ENCODE measurements around the gene AURKB. TPM values are rescaled to one million over a fixed set of nuclear protein-coding genes. Genes with fewer than 3 reads are reported as not detected.

The AURKB gene
- polyA plus RNA-seq, 1 donor (not counting 4 experiments of a cell fraction or from before 2014, with no cell fraction given), result 12.6 TPM

- Histone ChIP-seq H3K36me3 (ENCODE audit: control insufficient read depth in 2 of 2, extremely low read depth in 1 of 2, insufficient read depth in 2 of 2, low read length in 2 of 2) (no peaks in the 10 kb centered on the region), H3K27me3 (ENCODE audit: control insufficient read depth, extremely low read depth, insufficient read depth, low read length) (no peaks in the 10 kb centered on the region), H3K79me2 (ENCODE audit: control insufficient read depth, insufficient read depth, low read length) (peaks cover 14% of the 10 kb centered on the region), H2AFZ (ENCODE audit: control insufficient read depth, low read length) (peak overlapping the region; percentile 97), H3K27ac (ENCODE audit: control insufficient read depth, insufficient read depth, low read length) (peak overlapping the region; percentile 66), H3K9me1 (ENCODE audit: control insufficient read depth, extremely low read depth, insufficient read depth, low read length) (no peaks in the 10 kb centered on the region), H3K4me2 (ENCODE audit: control insufficient read depth, extremely low read depth, insufficient read depth, low read depth, low read length) (peak overlapping the region; percentile 93), H4K20me1 (ENCODE audit: control insufficient read depth, extremely low read depth, insufficient read depth, low read length) (no peaks in the 10 kb centered on the region), H3K4me3 (ENCODE audit: control insufficient read depth in 2 of 3, extremely low read depth in 1 of 3, insufficient read depth in 2 of 3, low read depth in 1 of 3, low read length in 3 of 3) (peak overlapping the region; percentile 68 to 93 (median 93)), H3K9ac (ENCODE audit: control insufficient read depth, extremely low read depth, insufficient read depth, low read length) (peak overlapping the region; percentile 83), H3K4me1 (ENCODE audit: control insufficient read depth, extremely low read depth, insufficient read depth, low read length) (peaks cover 27% of the 10 kb centered on the region), H3K9me3 (ENCODE audit: control insufficient read depth, low read depth, low read length) (no peaks in the 10 kb centered on the region)
- DNase-seq (ENCODE audit: low read depth, low spot score), result peak; percentile 97
- TF ChIP-seq CTCF (optimal IDR thresholded peaks at IDR 0.05 in 1 of 3, IDR thresholded peaks at IDR 0.05 in 1 of 3, conservative IDR thresholded peaks at IDR 0.05 in 1 of 3; ENCODE audit: extremely low read depth in 1 of 3, insufficient read depth in 2 of 3, low read length in 3 of 3) (peak in 2 of 3 experiments; percentile 46 to 55), EZH2 (IDR thresholded peaks at IDR 0.05; ENCODE audit: low read length) (no peak)
- peak; percentile 73 for FAIRE-seq
- dilution Hi-C loops (cut with MboI; ENCODE audit: extremely low pct_ligation_motif_present, low sequenced_read_pairs), result no loop called here
Measured at GRCh38 chr17:8186787-8187516, 23.4 kb downstream of the AURKB start.

GRCh38 chr17:8186446-8186786 is 24.0 kb downstream of the AURKB start:
- TF ChIP-seq CTCF (optimal IDR thresholded peaks at IDR 0.05 in 1 of 3, IDR thresholded peaks at IDR 0.05 in 1 of 3, conservative IDR thresholded peaks at IDR 0.05 in 1 of 3; ENCODE audit: extremely low read depth in 1 of 3, insufficient read depth in 2 of 3, low read length in 3 of 3) (peak in 1 of 3 experiments; percentile 37), EZH2 (IDR thresholded peaks at IDR 0.05; ENCODE audit: low read length) (no peak)
- Histone ChIP-seq H3K79me2 (ENCODE audit: control insufficient read depth, insufficient read depth, low read length) (peaks cover 14% of the 10 kb centered on the region), H3K4me3 (ENCODE audit: control insufficient read depth in 2 of 3, extremely low read depth in 1 of 3, insufficient read depth in 2 of 3, low read depth in 1 of 3, low read length in 3 of 3) (peak overlapping the region; percentile 68 to 93 (median 93)), H3K27me3 (ENCODE audit: control insufficient read depth, extremely low read depth, insufficient read depth, low read length) (no peaks in the 10 kb centered on the region), H3K4me2 (ENCODE audit: control insufficient read depth, extremely low read depth, insufficient read depth, low read depth, low read length) (peak overlapping the region; percentile 75), H3K27ac (ENCODE audit: control insufficient read depth, insufficient read depth, low read length) (peak overlapping the region; percentile 64), H3K9me3 (ENCODE audit: control insufficient read depth, low read depth, low read length) (no peaks in the 10 kb centered on the region), H3K9me1 (ENCODE audit: control insufficient read depth, extremely low read depth, insufficient read depth, low read length) (no peaks in the 10 kb centered on the region), H4K20me1 (ENCODE audit: control insufficient read depth, extremely low read depth, insufficient read depth, low read length) (no peaks in the 10 kb centered on the region), H3K9ac (ENCODE audit: control insufficient read depth, extremely low read depth, insufficient read depth, low read length) (peak overlapping the region; percentile 83), H2AFZ (ENCODE audit: control insufficient read depth, low read length) (peak overlapping the region; percentile 97), H3K4me1 (ENCODE audit: control insufficient read depth, extremely low read depth, insufficient read depth, low read length) (peaks cover 24% of the 10 kb centered on the region), H3K36me3 (ENCODE audit: control insufficient read depth in 2 of 2, extremely low read depth in 1 of 2, insufficient read depth in 2 of 2, low read length in 2 of 2) (no peaks in the 10 kb centered on the region)
- FAIRE-seq (peak; percentile 55), DNase-seq (ENCODE audit: low read depth, low spot score) (no peak)
- dilution Hi-C loops (cut with MboI; ENCODE audit: extremely low pct_ligation_motif_present, low sequenced_read_pairs), result no loop called here

All from keratinocyte (primary cell).